GM23338 (cell line): Measurements from ENCODE around the gene ZNF880.

ENCODE experiments used
- CREB1 ChIP-seq: fragments of 250-450 bp; sonication (Bioruptor Pico); IDR thresholded peaks from 2 replicates; pipeline ENCODE4 v1.5.0; 2020; ENCODE audit warnings: low read depth, mild to moderate bottlenecking, moderate library complexity
- CTCF ChIP-seq, 2 experiments: fragments of 200-600 bp in 1 of 2; sonication (generic) in 1 of 2; conservative IDR thresholded peaks; 2 replicates each; pipeline versions ENCODE4 v1.5.1 to v1.6.1; 2016 to 2017; ENCODE audit warnings: antibody characterized with exemption in 2 of 2, low read depth in 2 of 2, mild to moderate bottlenecking in 2 of 2, moderate library complexity in 1 of 2
- EZH2 ChIP-seq: fragments of 200-600 bp; sonication (generic); IDR thresholded peaks from one replicate; pipeline ENCODE4 v1.8.0; 2017; ENCODE audit warnings: antibody characterized with exemption, mild to moderate bottlenecking, low read depth; ENCODE audit not compliant: unreplicated experiment
- EZH2phosphoT487 ChIP-seq: fragments of 200-600 bp; sonication (generic); IDR thresholded peaks from one replicate; pipeline ENCODE4 v1.8.1; 2018; ENCODE audit warnings: antibody characterized with exemption; ENCODE audit not compliant: unreplicated experiment
- JUNB ChIP-seq: IDR thresholded peaks from one replicate; pipeline ENCODE4 v1.6.1; 2016; ENCODE audit warnings: antibody characterized with exemption; ENCODE audit not compliant: unreplicated experiment
- NANOG ChIP-seq: IDR thresholded peaks from 2 replicates; pipeline ENCODE4 v1.6.1; 2016; ENCODE audit warnings: antibody characterized with exemption, borderline replicate concordance
- POLR2AphosphoS5 ChIP-seq: IDR thresholded peaks from 2 replicates; pipeline ENCODE4 v1.6.1; 2016; ENCODE audit warnings: antibody characterized with exemption, low read depth
- REST ChIP-seq: IDR thresholded peaks from one replicate; pipeline ENCODE4 v1.6.1; 2018; ENCODE audit warnings: antibody characterized with exemption; ENCODE audit not compliant: unreplicated experiment
- ZNF114 ChIP-seq: fragments of 250-450 bp; sonication (Bioruptor Pico); IDR thresholded peaks from 2 replicates; pipeline ENCODE4 v1.5.0; 2020; ENCODE audit warnings: mild to moderate bottlenecking, moderate library complexity

GRCh38 chr19:52336791-52337381 lies 32.8 kb upstream of the ZNF880 start:
- TF ChIP-seq CTCF (conservative IDR thresholded peaks at IDR 0.05; ENCODE audit: low read depth in 2 of 2) (no peak), REST (no peak), ZNF114 (CRISPR knock-in tag) (no peak), EZH2phosphoT487 (no peak), EZH2 (no peak), CREB1 (CRISPR knock-in tag) (no peak), POLR2AphosphoS5 (no peak), NANOG (no peak), JUNB (no peak)
